NK-92 (cell line): Measurements from ENCODE around the gene ACVRL1.

Experiments
- DNase-seq: peaks from one replicate; lab custom pipeline; 2025; ENCODE audit not compliant: unreplicated experiment; lab: John Stamatoyannopoulos, UW

The ACVRL1 gene

GRCh38 chr12:51938726-51939125 lies 31.4 kb downstream of the ACVRL1 start:
- no peak for DNase-seq

- no peak for DNase-seq
These were observed 33.8 kb downstream of the ACVRL1 start for GRCh38 chr12:51941011-51941581.

- no peak for DNase-seq
These were observed 34.3 kb downstream of the ACVRL1 start for GRCh38 chr12:51941604-51942003.

GRCh38 chr12:51942056-51942455 lies 34.8 kb downstream of the ACVRL1 start:
- DNase-seq: no peak

GRCh38 chr12:51942501-51943000 lies 35.2 kb downstream of the ACVRL1 start:
- no peak for DNase-seq

GRCh38 chr12:51943346-51943745 lies 36.0 kb downstream of the ACVRL1 start:
- no peak for DNase-seq

- DNase-seq: no peak
These were observed 37.4 kb downstream of the ACVRL1 start for GRCh38 chr12:51944608-51945233.

GRCh38 chr12:51947246-51947996 lies 40.1 kb downstream of the ACVRL1 start:
- DNase-seq: no peak

GRCh38 chr12:51948066-51948465 lies 40.8 kb downstream of the ACVRL1 start:
- no peak for DNase-seq

- DNase-seq: no peak
These were observed 42.2 kb downstream of the ACVRL1 start for GRCh38 chr12:51949342-51950030.

- no peak for DNase-seq
These were observed 43.4 kb downstream of the ACVRL1 start for GRCh38 chr12:51950682-51951198.

GRCh38 chr12:51951199-51951842 lies 44.0 kb downstream of the ACVRL1 start, which contains the start of gene ACVR1B:
ACVR1B (plus strand) TSS chr12:51951699; CDS start chr12:51951744, 45 bp downstream.
- peak; percentile 40 for DNase-seq

GRCh38 chr12:51951843-51952722 lies 44.8 kb downstream of the ACVRL1 start:
- DNase-seq: no peak

GRCh38 chr12:51953089-51953488 lies 45.8 kb downstream of the ACVRL1 start:
- no peak for DNase-seq

GRCh38 chr12:51953864-51954263 lies 46.6 kb downstream of the ACVRL1 start:
- DNase-seq: no peak

GRCh38 chr12:51954561-51955361 lies 47.5 kb downstream of the ACVRL1 start:
- DNase-seq: no peak

GRCh38 chr12:51955702-51956101 lies 48.4 kb downstream of the ACVRL1 start:
- no peak for DNase-seq

- DNase-seq: no peak
These were observed 51.2 kb downstream of the ACVRL1 start for GRCh38 chr12:51958542-51958941.

- no peak for DNase-seq
These were observed 51.9 kb downstream of the ACVRL1 start for GRCh38 chr12:51959211-51959610.
